HL-60 (cell line): ENCODE data around the gene MACROD2.

ENCODE experiments used
- DNase-seq, 2 experiments: peaks; one replicate each; pipeline ENCODE4 v3.0.0-alpha.2; 2010 to 2020; ENCODE audit warnings: low read depth in 1 of 2, low spot score in 1 of 2
- H3K27ac ChIP-seq: fragments of 250-450 bp; sonication (Bioruptor Pico); replicated peaks from 2 replicates; pipeline ENCODE4 v1.5.1; 2020; ENCODE audit warnings: mild to moderate bottlenecking, moderate library complexity
- H3K27me3 ChIP-seq: fragments of 250-450 bp; sonication (Bioruptor Pico); 2 replicates; pipeline ENCODE4 v1.5.1; 2021; ENCODE audit warnings: mild to moderate bottlenecking, moderate library complexity; ENCODE audit not compliant: insufficient read depth, poor library complexity, severe bottlenecking
- H3K4me3 ChIP-seq: replicated peaks from 2 replicates; pipeline ENCODE4 v1.5.1; 2011; ENCODE audit warnings: mild to moderate bottlenecking, control low read depth, low read length; ENCODE audit not compliant: insufficient read depth
- GABPA ChIP-seq: IDR thresholded peaks from 2 replicates; pipeline ENCODE4 v1.6.1; 2012; ENCODE audit warnings: low read depth
- POLR2AphosphoS5 ChIP-seq: IDR thresholded peaks from 2 replicates; pipeline ENCODE4 v1.6.1; 2012; ENCODE audit warnings: low read depth
- SPI1 ChIP-seq: IDR thresholded peaks from 2 replicates; pipeline ENCODE4 v1.6.1; 2012; ENCODE audit warnings: low read depth, mild to moderate bottlenecking, borderline replicate concordance
- TF ChIP-seq, protein P1 (sequence below): IDR thresholded peaks from one replicate; pipeline ENCODE4 v1.5.1; 2011; ENCODE audit warnings: low read length, control low read depth, inconsistent platforms; ENCODE audit not compliant: insufficient read depth
- TF ChIP-seq, protein P2 (sequence below): IDR thresholded peaks from 2 replicates; pipeline ENCODE4 v1.6.1; 2012; ENCODE audit warnings: low read depth; ENCODE audit not compliant: insufficient replicate concordance

Gene MACROD2

DNA sequence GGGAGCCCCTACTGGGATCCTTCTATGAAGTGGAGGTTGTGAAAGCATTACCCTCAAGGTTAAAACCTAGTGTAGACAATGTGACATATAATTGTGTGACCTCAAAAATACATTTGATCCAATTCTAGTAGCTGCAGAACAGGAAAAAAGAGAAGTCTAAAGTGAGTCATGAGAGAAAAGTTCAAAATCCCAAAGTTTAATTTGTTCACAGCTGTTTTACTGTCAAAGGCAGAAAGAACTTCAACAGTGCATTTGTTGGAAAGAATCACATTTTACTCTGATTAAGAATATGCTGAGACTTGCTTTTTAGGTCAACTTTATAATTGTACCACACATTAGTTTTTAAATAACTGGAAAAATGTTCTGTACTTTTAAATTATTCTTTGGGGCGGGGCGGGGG, 1369.5 kb downstream of the MACROD2 start:
- DNase-seq, result no peak
- TF ChIP-seq POLR2AphosphoS5, result no peak
- TF ChIP-seq, protein P1, sequence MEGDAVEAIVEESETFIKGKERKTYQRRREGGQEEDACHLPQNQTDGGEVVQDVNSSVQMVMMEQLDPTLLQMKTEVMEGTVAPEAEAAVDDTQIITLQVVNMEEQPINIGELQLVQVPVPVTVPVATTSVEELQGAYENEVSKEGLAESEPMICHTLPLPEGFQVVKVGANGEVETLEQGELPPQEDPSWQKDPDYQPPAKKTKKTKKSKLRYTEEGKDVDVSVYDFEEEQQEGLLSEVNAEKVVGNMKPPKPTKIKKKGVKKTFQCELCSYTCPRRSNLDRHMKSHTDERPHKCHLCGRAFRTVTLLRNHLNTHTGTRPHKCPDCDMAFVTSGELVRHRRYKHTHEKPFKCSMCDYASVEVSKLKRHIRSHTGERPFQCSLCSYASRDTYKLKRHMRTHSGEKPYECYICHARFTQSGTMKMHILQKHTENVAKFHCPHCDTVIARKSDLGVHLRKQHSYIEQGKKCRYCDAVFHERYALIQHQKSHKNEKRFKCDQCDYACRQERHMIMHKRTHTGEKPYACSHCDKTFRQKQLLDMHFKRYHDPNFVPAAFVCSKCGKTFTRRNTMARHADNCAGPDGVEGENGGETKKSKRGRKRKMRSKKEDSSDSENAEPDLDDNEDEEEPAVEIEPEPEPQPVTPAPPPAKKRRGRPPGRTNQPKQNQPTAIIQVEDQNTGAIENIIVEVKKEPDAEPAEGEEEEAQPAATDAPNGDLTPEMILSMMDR, result no peak
- TF ChIP-seq GABPA, result no peak
- TF ChIP-seq SPI1, result no peak
- TF ChIP-seq, protein P2, sequence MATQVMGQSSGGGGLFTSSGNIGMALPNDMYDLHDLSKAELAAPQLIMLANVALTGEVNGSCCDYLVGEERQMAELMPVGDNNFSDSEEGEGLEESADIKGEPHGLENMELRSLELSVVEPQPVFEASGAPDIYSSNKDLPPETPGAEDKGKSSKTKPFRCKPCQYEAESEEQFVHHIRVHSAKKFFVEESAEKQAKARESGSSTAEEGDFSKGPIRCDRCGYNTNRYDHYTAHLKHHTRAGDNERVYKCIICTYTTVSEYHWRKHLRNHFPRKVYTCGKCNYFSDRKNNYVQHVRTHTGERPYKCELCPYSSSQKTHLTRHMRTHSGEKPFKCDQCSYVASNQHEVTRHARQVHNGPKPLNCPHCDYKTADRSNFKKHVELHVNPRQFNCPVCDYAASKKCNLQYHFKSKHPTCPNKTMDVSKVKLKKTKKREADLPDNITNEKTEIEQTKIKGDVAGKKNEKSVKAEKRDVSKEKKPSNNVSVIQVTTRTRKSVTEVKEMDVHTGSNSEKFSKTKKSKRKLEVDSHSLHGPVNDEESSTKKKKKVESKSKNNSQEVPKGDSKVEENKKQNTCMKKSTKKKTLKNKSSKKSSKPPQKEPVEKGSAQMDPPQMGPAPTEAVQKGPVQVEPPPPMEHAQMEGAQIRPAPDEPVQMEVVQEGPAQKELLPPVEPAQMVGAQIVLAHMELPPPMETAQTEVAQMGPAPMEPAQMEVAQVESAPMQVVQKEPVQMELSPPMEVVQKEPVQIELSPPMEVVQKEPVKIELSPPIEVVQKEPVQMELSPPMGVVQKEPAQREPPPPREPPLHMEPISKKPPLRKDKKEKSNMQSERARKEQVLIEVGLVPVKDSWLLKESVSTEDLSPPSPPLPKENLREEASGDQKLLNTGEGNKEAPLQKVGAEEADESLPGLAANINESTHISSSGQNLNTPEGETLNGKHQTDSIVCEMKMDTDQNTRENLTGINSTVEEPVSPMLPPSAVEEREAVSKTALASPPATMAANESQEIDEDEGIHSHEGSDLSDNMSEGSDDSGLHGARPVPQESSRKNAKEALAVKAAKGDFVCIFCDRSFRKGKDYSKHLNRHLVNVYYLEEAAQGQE, result no peak
- Histone ChIP-seq H3K27me3 (no peaks in the 10 kb centered on the region), H3K27ac (no peak overlapping the region), H3K4me3 (no peak overlapping the region)

DNA sequence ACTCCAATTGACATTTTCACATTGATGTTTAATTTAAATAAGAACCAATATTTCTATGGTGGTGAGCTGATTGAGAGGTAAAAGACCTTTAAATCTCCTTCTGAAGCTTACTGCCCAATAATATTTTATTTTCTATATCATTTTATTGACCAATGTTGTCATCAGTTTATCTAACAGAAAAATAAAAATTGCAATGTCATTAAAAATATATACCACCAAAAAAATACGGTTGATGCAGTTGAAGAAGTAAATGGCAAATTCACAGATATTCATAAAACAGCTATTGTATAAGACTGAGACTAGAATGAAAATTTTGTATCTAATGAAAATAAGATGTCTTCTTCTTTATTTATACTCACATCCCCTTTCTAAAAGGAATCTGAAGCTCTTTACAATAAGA, 1375.1 kb downstream of the MACROD2 start:
- H3K27ac ChIP-seq, result no peak overlapping the region
- no peak overlapping the region for H3K4me3 ChIP-seq
- DNase-seq, result no peak
- TF ChIP-seq GABPA (no peak), SPI1 (no peak), POLR2AphosphoS5 (no peak)
- TF ChIP-seq, protein P2, result no peak
- TF ChIP-seq, protein P1, result no peak
- H3K27me3 ChIP-seq, result no peaks in the 10 kb centered on the region

DNA sequence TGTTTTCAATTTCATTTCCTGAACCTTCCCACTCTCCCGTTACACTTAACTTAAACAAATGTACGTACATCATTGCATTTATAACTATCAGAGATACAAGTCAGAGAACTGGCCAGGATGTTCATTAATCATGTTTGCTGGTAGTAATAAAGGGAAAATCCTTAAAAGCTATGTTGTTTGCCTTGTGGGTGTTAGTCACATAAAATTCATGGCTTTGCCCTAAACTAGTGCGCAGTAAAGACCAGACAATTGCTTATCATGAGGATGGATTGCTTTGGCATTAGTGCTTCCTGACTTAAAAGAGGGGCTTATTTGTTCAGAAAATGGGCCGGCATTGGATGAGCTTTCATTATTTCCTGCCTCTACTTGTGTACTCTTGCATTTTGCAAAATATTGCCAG, 1379.4 kb downstream of the MACROD2 start:
- no peak for DNase-seq
- TF ChIP-seq, protein P2, result no peak
- TF ChIP-seq GABPA (no peak), SPI1 (no peak), POLR2AphosphoS5 (no peak)
- TF ChIP-seq, protein P1, result no peak
- Histone ChIP-seq H3K4me3 (no peak overlapping the region), H3K27ac (no peak overlapping the region), H3K27me3 (no peaks in the 10 kb centered on the region)
